Ishikawa (cell line): ENCODE data around the gene GATAD2A.

ENCODE experiments used
- CEBPB ChIP-seq: IDR thresholded peaks from 2 replicates; pipeline ENCODE4 v1.6.1; 2012
- CREB1 ChIP-seq: IDR thresholded peaks from 2 replicates; pipeline ENCODE4 v1.6.1; 2012; ENCODE audit warnings: low read depth
- EGR1 ChIP-seq: IDR thresholded peaks from 2 replicates; pipeline ENCODE4 v1.6.1; 2012
- EP300 ChIP-seq: IDR thresholded peaks from 2 replicates; pipeline ENCODE4 v1.6.1; 2012; ENCODE audit warnings: borderline replicate concordance
- FOXM1 ChIP-seq: IDR thresholded peaks from 2 replicates; pipeline ENCODE4 v1.6.1; 2012; ENCODE audit warnings: low read depth, borderline replicate concordance
- MAX ChIP-seq: IDR thresholded peaks from 2 replicates; pipeline ENCODE4 v1.6.1; 2012
- NFIC ChIP-seq: IDR thresholded peaks from 2 replicates; pipeline ENCODE4 v1.6.1; 2012
- RAD21 ChIP-seq: IDR thresholded peaks from 2 replicates; pipeline ENCODE4 v1.6.1; 2012; ENCODE audit warnings: low read depth
- REST ChIP-seq: IDR thresholded peaks from 2 replicates; pipeline ENCODE4 v1.6.1; 2012; ENCODE audit warnings: low read depth, mild to moderate bottlenecking
- TAF1 ChIP-seq: IDR thresholded peaks from 2 replicates; pipeline ENCODE4 v1.6.1; 2012; ENCODE audit warnings: low read depth, mild to moderate bottlenecking
- TCF12 ChIP-seq: IDR thresholded peaks from 2 replicates; pipeline ENCODE4 v1.6.1; 2012; ENCODE audit warnings: low read depth
- YY1 ChIP-seq: IDR thresholded peaks from 2 replicates; pipeline ENCODE4 v1.6.1; 2012; ENCODE audit warnings: low read depth

- TF ChIP-seq CREB1 (no peak), FOXM1 (no peak), EP300 (no peak), RAD21 (no peak), TAF1 (no peak), YY1 (no peak), CEBPB (no peak), MAX (no peak), REST (0 out of 2 replicates have a peak, but pooled peaks have one; percentile 37), TCF12 (no peak), EGR1 (no peak), NFIC (no peak)
Measured at GRCh38 chr19:19538785-19539166, 133.3 kb downstream of the GATAD2A start.
